ENCODE data around the gene MSH5. TPM values are rescaled to one million over a fixed set of nuclear protein-coding genes. Genes with fewer than 3 reads are reported as not detected.
"Not testable (repeated sequence)": the region's sequence is repeated elsewhere in the genome, so short reads cannot be mapped to it uniquely, and the experiment has no call there.

Gene MSH5
- total RNA-seq, 8 experiments from 2014 or later = 3.8 to 65.3 (median 11.3) TPM

GRCh38 chr6:31795616-31796298 is 56.0 kb downstream of the MSH5 start, which contains the start of gene VARS1:
Gene VARS1 (minus strand): TSS chr6:31795752. CDS start chr6:31795217, 535 bp downstream.
- ATAC-seq (replicated peaks in 6 of 8) = peak; percentile 83 to 91 (median 86)
- in situ Hi-C loops (cut with MboI; ENCODE audit: low pct_unique_long_range_greater_than_20kb in 2 of 9, low sequenced_read_pairs in 9 of 9, unreplicated experiment in 9 of 9) = no loop called here
- H3K4me1 ChIP-seq (replicated peaks in 1 of 2) = peaks cover 7 to 12% of the 10 kb centered on the region in 2 donors
- H3K4me3 ChIP-seq = peak within 1 kb of the TSS; percentile 57 to 89 (median 76)
- peak within 1 kb of the TSS; percentile 100 for H3K27ac ChIP-seq
- WGBS, 10 experiments = 0 to 30% (median 7%) methylated on average over 2 to 19 of the region's 75 CpGs; no CpG with 5 or more reads in 4 of the 10 experiments

GRCh38 chr6:31796993-31797385 is 57.2 kb downstream of the MSH5 start:
- in situ Hi-C loops (cut with MboI; ENCODE audit: low pct_unique_long_range_greater_than_20kb in 2 of 9, low sequenced_read_pairs in 9 of 9, unreplicated experiment in 9 of 9) = no loop called here
- no peak for ATAC-seq (replicated peaks in 6 of 8)
- H3K4me1 ChIP-seq (replicated peaks in 1 of 2) = peaks cover 7 to 12% of the 10 kb centered on the region in 2 donors
- WGBS, 10 experiments = 58 to 100% (median 83%) methylated on average over 1 to 2 of the region's 2 CpGs; no CpG with 5 or more reads in 3 of the 10 experiments
- no peak overlapping the region for H3K4me3 ChIP-seq
- H3K27ac ChIP-seq = no peak overlapping the region

GRCh38 chr6:31797588-31797987 is 57.8 kb downstream of the MSH5 start:
- 78 to 100% (median 85%) methylated on average over 1 to 5 of the region's 5 CpGs; no CpG with 5 or more reads in 6 of the 10 experiments for WGBS, 10 experiments
- H3K27ac ChIP-seq = no peak overlapping the region
- H3K4me1 ChIP-seq (replicated peaks in 1 of 2) = peaks cover 7 to 12% of the 10 kb centered on the region in 2 donors
- no peak overlapping the region for H3K4me3 ChIP-seq
- ATAC-seq (replicated peaks in 6 of 8) = no peak
- in situ Hi-C loops (cut with MboI; ENCODE audit: low pct_unique_long_range_greater_than_20kb in 2 of 9, low sequenced_read_pairs in 9 of 9, unreplicated experiment in 9 of 9) = no loop called here

GRCh38 chr6:31799781-31800180 is 60.0 kb downstream of the MSH5 start:
- H3K4me3 ChIP-seq = no peak overlapping the region
- no peak for ATAC-seq (replicated peaks in 6 of 8)
- WGBS, 10 experiments = 37 to 100% (median 93%) methylated on average over 1 to 10 of the region's 12 CpGs; no CpG with 5 or more reads in 1 of the 10 experiments
- in situ Hi-C loops (cut with MboI; ENCODE audit: low pct_unique_long_range_greater_than_20kb in 2 of 9, low sequenced_read_pairs in 9 of 9, unreplicated experiment in 9 of 9) = no loop called here
- peaks cover 0 to 4% of the 10 kb centered on the region in 2 donors for H3K4me1 ChIP-seq (replicated peaks in 1 of 2)
- no peak overlapping the region for H3K27ac ChIP-seq

GRCh38 chr6:31801031-31801927 is 61.5 kb downstream of the MSH5 start:
- H3K27ac ChIP-seq; H3K4me1 ChIP-seq (replicated peaks in 1 of 2); in situ Hi-C loops (cut with MboI; ENCODE audit: low pct_unique_long_range_greater_than_20kb in 2 of 9, low sequenced_read_pairs in 9 of 9, unreplicated experiment in 9 of 9); H3K4me3 ChIP-seq; ATAC-seq (replicated peaks in 6 of 8): not testable (repeated sequence)
- WGBS, 10 experiments = 75 to 100% (median 97%) methylated on average over 1 to 6 of the region's 8 CpGs

GRCh38 chr6:31805939-31806469 is 66.2 kb downstream of the MSH5 start:
- in situ Hi-C loops (cut with MboI; ENCODE audit: low pct_unique_long_range_greater_than_20kb in 2 of 9, low sequenced_read_pairs in 9 of 9, unreplicated experiment in 9 of 9) = no loop called here
- H3K4me1 ChIP-seq (replicated peaks in 1 of 2) = peaks cover 5 to 11% of the 10 kb centered on the region in 2 donors
- H3K4me3 ChIP-seq = peak overlapping the region; percentile 42 to 75 (median 57)
- H3K27ac ChIP-seq = peak overlapping the region; percentile 64 to 83
- 0 to 35% (median 9%) methylated on average over 1 to 7 of the region's 7 CpGs; no CpG with 5 or more reads in 3 of the 10 experiments for WGBS, 10 experiments
- peak in 2 of 8 experiments; percentile 6 to 7 for ATAC-seq (replicated peaks in 6 of 8)

- peak within 1 kb of the TSS; percentile 42 to 75 (median 57) for H3K4me3 ChIP-seq
- peaks cover 5 to 11% of the 10 kb centered on the region in 2 donors for H3K4me1 ChIP-seq (replicated peaks in 1 of 2)
- WGBS, 10 experiments = 0 to 4% (median 1%) methylated on average over 1 to 20 of the region's 51 CpGs; no CpG with 5 or more reads in 2 of the 10 experiments
- peak within 1 kb of the TSS; percentile 64 to 83 for H3K27ac ChIP-seq
- peak; percentile 96 to 98 (median 98) for ATAC-seq (replicated peaks in 6 of 8)
- in situ Hi-C loops (cut with MboI; ENCODE audit: low pct_unique_long_range_greater_than_20kb in 2 of 9, low sequenced_read_pairs in 9 of 9, unreplicated experiment in 9 of 9) = no loop called here
These were observed 66.9 kb downstream of the MSH5 start, which contains the start of gene LSM2 for GRCh38 chr6:31806470-31807272. Gene LSM2 (minus strand): TSS chr6:31806966. CDS start chr6:31806757, 209 bp downstream.

GRCh38 chr6:31808599-31808998 is 68.8 kb downstream of the MSH5 start:
- H3K4me3 ChIP-seq; ATAC-seq (replicated peaks in 6 of 8); in situ Hi-C loops (cut with MboI; ENCODE audit: low pct_unique_long_range_greater_than_20kb in 2 of 9, low sequenced_read_pairs in 9 of 9, unreplicated experiment in 9 of 9); H3K27ac ChIP-seq: not testable (repeated sequence)
- H3K4me1 ChIP-seq (replicated peaks in 1 of 2) = peaks cover 7 to 16% of the 10 kb centered on the region in 2 donors
- 83 to 100% (median 92%) methylated on average over 4 to 10 of the region's 10 CpGs; no CpG with 5 or more reads in 3 of the 10 experiments for WGBS, 10 experiments

- in situ Hi-C loops (cut with MboI; ENCODE audit: low pct_unique_long_range_greater_than_20kb in 2 of 9, low sequenced_read_pairs in 9 of 9, unreplicated experiment in 9 of 9) = no loop called here
- WGBS, 10 experiments = 80 to 100% (median 89%) methylated on average over 1 to 12 of the region's 12 CpGs; no CpG with 5 or more reads in 4 of the 10 experiments
- Histone ChIP-seq H3K4me1 (replicated peaks in 1 of 2) (peaks cover 7 to 16% of the 10 kb centered on the region in 2 donors), H3K27ac (no peak overlapping the region), H3K4me3 (no peak overlapping the region)
- ATAC-seq (replicated peaks in 6 of 8) = no peak
These were observed 71.8 kb downstream of the MSH5 start for GRCh38 chr6:31811645-31812044.

Other genes starting within 250 kb of the MSH5 start
- gene MICB, start 241.9 kb upstream of the MSH5 start, total RNA-seq = 1 to 10 TPM in 5 of 8 experiments, under 1 TPM in 2, not detected in 1; 0.49 to 4.2 (median 1.9) TPM
- 1 to 10 TPM in 2 of 8 experiments, under 1 TPM in 5, not detected in 1; 0.38 to 1.9 (median 0.75) TPM for gene MCCD1, start 211.0 kb upstream of the MSH5 start, total RNA-seq
- gene DDX39B, start 198.0 kb upstream of the MSH5 start, total RNA-seq = 100 to 1,000 TPM; 238 to 564 (median 386) TPM
- gene ATP6V1G2, start 193.4 kb upstream of the MSH5 start, total RNA-seq = 100 to 1,000 TPM in 2 of 8 experiments, 10 to 100 TPM in 3, 1 to 10 TPM in 2, under 1 TPM in 1; 0.25 to 110 (median 48.1) TPM
- gene NFKBIL1, start 192.4 kb upstream of the MSH5 start, total RNA-seq = 10 to 100 TPM; 24.2 to 44.5 (median 31.6) TPM
- under 1 TPM in 6 of 8 experiments, not detected in 2; 0.11 to 0.76 (median 0.41) TPM for gene LTA, start 167.7 kb upstream of the MSH5 start, total RNA-seq
- gene TNF, start 164.4 kb upstream of the MSH5 start, total RNA-seq = 1 to 10 TPM in 1 of 8 experiments, under 1 TPM in 3, not detected in 4; 0.17 to 3.9 (median 0.68) TPM
- 1 to 10 TPM in 2 of 8 experiments, under 1 TPM in 5, not detected in 1; 0.18 to 1.9 (median 0.81) TPM for gene LTB, start 157.6 kb upstream of the MSH5 start, total RNA-seq
- gene LST1, start 153.7 kb upstream of the MSH5 start, total RNA-seq = 1 to 10 TPM in 2 of 8 experiments, under 1 TPM in 5, not detected in 1; 0.21 to 2.6 (median 0.63) TPM
- under 1 TPM in 3 of 8 experiments, not detected in 5; 0.29 to 0.71 (median 0.31) TPM for gene NCR3, start 147.0 kb upstream of the MSH5 start, total RNA-seq
- 1 to 10 TPM in 5 of 8 experiments, not detected in 3; 1.1 to 3.1 (median 2.0) TPM for gene AIF1, start 124.8 kb upstream of the MSH5 start, total RNA-seq
- gene PRRC2A, start 119.3 kb upstream of the MSH5 start, total RNA-seq = 100 to 1,000 TPM in 4 of 8 experiments, 10 to 100 TPM in 4; 53.2 to 259 (median 92.0) TPM
- 100 to 1,000 TPM; 159 to 322 (median 247) TPM for gene BAG6, start 87.3 kb upstream of the MSH5 start, total RNA-seq
- 1 to 10 TPM; 2.3 to 6.8 (median 5.3) TPM for gene APOM, start 84.1 kb upstream of the MSH5 start, total RNA-seq
- 10 to 100 TPM; 10.8 to 24.6 (median 15.5) TPM for gene C6orf47, start 79.2 kb upstream of the MSH5 start, total RNA-seq
- gene GPANK1, start 75.0 kb upstream of the MSH5 start, total RNA-seq = 10 to 100 TPM; 15.2 to 27.2 (median 22.0) TPM
- gene CSNK2B, start 73.9 kb upstream of the MSH5 start, total RNA-seq = 100 to 1,000 TPM; 112 to 225 (median 167) TPM
- 10 to 100 TPM in 2 of 8 experiments, 1 to 10 TPM in 6; 3.0 to 20.9 (median 6.3) TPM for gene LY6G5B, start 70.0 kb upstream of the MSH5 start, total RNA-seq
- 1 to 10 TPM; 1.3 to 7.1 (median 2.8) TPM for gene LY6G5C, start 58.9 kb upstream of the MSH5 start, total RNA-seq
- 10 to 100 TPM; 43.8 to 69.0 (median 52.5) TPM for gene ABHD16A, start 36.7 kb upstream of the MSH5 start, total RNA-seq
- not detected for gene LY6G6F, start 33.1 kb upstream of the MSH5 start, total RNA-seq
- gene LY6G6D, start 24.7 kb upstream of the MSH5 start, total RNA-seq = not detected
- gene LY6G6C, start 18.3 kb upstream of the MSH5 start, total RNA-seq = 1 to 10 TPM in 1 of 8 experiments, under 1 TPM in 4, not detected in 3; 0.16 to 1.6 (median 0.41) TPM
- 1 to 10 TPM in 2 of 8 experiments, under 1 TPM in 6; 0.18 to 1.8 (median 0.58) TPM for gene MPIG6B, start 16.6 kb upstream of the MSH5 start, total RNA-seq
- gene DDAH2, start 10.7 kb upstream of the MSH5 start, total RNA-seq = 100 to 1,000 TPM in 5 of 8 experiments, 10 to 100 TPM in 3; 15.5 to 168 (median 120) TPM
- 100 to 1,000 TPM in 5 of 8 experiments, 10 to 100 TPM in 3; 73.5 to 627 (median 176) TPM for gene CLIC1, start 3.5 kb upstream of the MSH5 start, total RNA-seq
- gene SAPCD1, start 22.7 kb downstream of the MSH5 start, total RNA-seq = 1 to 10 TPM in 7 of 8 experiments, under 1 TPM in 1; 0.87 to 8.0 (median 2.7) TPM
- gene VWA7, start 37.3 kb downstream of the MSH5 start, total RNA-seq = 1 to 10 TPM in 6 of 8 experiments, under 1 TPM in 2; 0.63 to 2.9 (median 1.4) TPM
- 100 to 1,000 TPM in 2 of 8 experiments, 10 to 100 TPM in 6; 26.4 to 135 (median 52.7) TPM for gene VARS1, start 55.7 kb downstream of the MSH5 start, total RNA-seq
- gene LSM2, start 67.0 kb downstream of the MSH5 start, total RNA-seq = 10 to 100 TPM; 34.8 to 79.8 (median 47.1) TPM
- 1 to 10 TPM; 1.0 to 4.3 (median 3.1) TPM for gene HSPA1L, start 75.3 kb downstream of the MSH5 start, total RNA-seq
- 100 to 1,000 TPM in 2 of 8 experiments, 10 to 100 TPM in 6; 29.3 to 514 (median 92.4) TPM for gene HSPA1A, start 75.5 kb downstream of the MSH5 start, total RNA-seq
- gene HSPA1B, start 87.7 kb downstream of the MSH5 start, total RNA-seq = 100 to 1,000 TPM in 6 of 8 experiments, 10 to 100 TPM in 2; 68.6 to 489 (median 130) TPM
- 100 to 1,000 TPM in 1 of 8 experiments, 10 to 100 TPM in 7; 22.8 to 106 (median 36.2) TPM for gene NEU1, start 122.8 kb downstream of the MSH5 start, total RNA-seq
- 1 to 10 TPM in 2 of 8 experiments, under 1 TPM in 5, not detected in 1; 0.07 to 1.0 (median 0.41) TPM for gene SLC44A4, start 139.0 kb downstream of the MSH5 start, total RNA-seq
- 100 to 1,000 TPM in 1 of 8 experiments, 10 to 100 TPM in 7; 19.9 to 112 (median 60.3) TPM for gene EHMT2, start 157.7 kb downstream of the MSH5 start, total RNA-seq
- gene ZBTB12, start 162.1 kb downstream of the MSH5 start, total RNA-seq = 10 to 100 TPM in 6 of 8 experiments, 1 to 10 TPM in 2; 1.9 to 34.9 (median 15.9) TPM
- gene C2, start 187.7 kb downstream of the MSH5 start, total RNA-seq = 10 to 100 TPM in 1 of 8 experiments, 1 to 10 TPM in 6, under 1 TPM in 1; 0.67 to 55.1 (median 1.8) TPM
- 100 to 1,000 TPM in 1 of 8 experiments, 10 to 100 TPM in 3, 1 to 10 TPM in 4; 2.3 to 300 (median 12.7) TPM for gene CFB, start 206.1 kb downstream of the MSH5 start, total RNA-seq
- gene NELFE, start 219.0 kb downstream of the MSH5 start, total RNA-seq = 10 to 100 TPM; 50.3 to 91.1 (median 72.3) TPM
- gene SKIC2, start 219.2 kb downstream of the MSH5 start, total RNA-seq = 10 to 100 TPM; 30.6 to 68.4 (median 52.9) TPM
- 10 to 100 TPM; 15.3 to 26.9 (median 22.9) TPM for gene DXO, start 232.1 kb downstream of the MSH5 start, total RNA-seq
- 100 to 1,000 TPM in 1 of 8 experiments, 10 to 100 TPM in 4, 1 to 10 TPM in 3; 3.1 to 631 (median 17.1) TPM for gene C4A, start 242.1 kb downstream of the MSH5 start, total RNA-seq